GM19395 (cell line): ENCODE results near the gene RPL19.

Source experiments
- ATAC-seq: cut with Tn5 transposase; IDR thresholded peaks from one replicate; pipeline ENCODE4 v1.9.1; 2021; ENCODE audit warnings: mild to moderate bottlenecking, moderate library complexity; ENCODE audit not compliant: unreplicated experiment

Gene RPL19

DNA sequence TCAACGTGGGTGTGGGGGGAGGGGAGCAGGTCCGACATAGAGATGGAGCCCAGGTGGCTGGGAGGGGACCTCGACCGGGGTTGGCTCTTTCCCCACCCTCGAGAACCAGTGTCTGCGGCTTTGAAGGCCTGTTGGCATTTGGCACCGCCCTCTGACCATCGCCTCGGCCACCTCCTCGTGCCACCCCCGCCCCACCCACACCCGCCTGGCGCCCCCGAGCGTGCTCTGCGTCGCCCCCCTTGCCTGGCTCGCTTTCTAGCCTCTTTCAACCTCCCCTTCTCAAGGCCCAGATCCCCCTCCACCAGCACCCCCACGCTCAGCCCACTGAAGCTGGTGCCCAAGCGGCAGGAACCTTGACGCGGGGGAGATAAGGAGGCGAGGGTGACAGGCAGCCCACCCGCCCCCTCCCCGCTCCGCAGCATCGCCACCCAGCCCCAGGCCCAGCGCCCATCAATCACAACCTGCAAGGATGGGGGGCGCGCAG lies 3.2 kb upstream of the RPL19 start:
- ATAC-seq, result no peak

DNA sequence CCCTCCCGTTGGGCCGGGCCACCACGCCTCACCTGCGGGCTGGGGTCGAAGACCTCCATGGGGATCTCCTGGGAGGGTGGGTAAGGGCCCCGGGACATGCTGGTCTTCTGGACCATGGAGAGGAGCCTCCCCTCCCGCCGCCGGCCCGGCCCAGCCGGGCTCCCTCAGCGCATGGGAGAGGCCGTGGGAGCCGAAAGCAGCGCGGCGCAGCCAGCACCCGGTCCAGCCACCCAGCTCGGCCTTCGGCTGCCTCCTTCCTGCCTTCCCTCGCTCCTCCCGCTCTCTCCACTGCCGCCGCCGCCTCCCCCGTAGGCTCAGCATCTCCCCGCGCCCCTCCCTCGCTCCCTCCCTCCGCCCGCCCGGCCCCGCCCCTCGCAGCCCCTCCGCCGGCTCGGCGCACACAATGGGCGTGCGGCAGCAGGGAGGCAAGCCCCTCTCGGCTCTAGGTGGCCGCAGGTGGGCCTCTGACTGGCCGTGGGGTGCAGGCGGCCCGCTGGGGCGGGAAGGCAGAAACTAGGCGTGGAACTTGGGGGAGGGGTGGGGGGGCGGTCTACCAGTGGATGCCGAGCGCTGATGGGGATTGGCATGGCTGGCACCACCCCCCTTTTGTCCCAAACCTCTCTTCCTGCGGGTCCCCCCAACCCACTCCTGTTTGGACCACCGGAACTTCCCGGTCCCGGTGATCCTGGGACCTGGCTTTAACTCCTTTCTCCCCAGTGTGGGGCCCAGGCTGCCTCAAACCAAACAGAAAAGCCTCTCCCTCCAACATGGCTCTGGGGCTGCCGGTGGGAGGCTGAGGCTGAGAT lies 2.5 kb upstream of the RPL19 start, which contains the start of gene CACNB1:
CACNB1 (minus strand) TSS at position 290 of the 806 bp plus-strand sequence; CDS start at position 116, 174 bp downstream.
- ATAC-seq, result no peak

DNA sequence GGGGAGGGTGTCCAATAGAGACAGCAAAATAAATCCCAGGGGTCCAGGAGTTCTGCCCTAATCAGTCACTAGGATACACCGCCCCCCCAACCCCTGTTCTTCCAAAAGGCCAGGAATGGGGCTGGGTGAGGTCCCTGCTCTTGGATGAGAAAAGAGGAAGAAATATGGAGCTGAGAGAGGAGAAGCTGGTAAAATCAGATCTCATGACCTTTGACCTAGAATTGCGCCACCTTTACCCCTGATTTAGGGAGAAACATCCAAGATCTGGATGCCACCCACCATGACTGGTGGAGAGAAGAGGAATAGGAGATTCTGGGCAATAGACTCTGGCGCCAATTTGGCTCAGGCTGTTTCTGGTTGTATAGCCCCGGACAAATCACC lies 1.9 kb upstream of the RPL19 start:
- ATAC-seq, result no peak

GRCh38 chr17:39199820-39200069 lies 338 bp upstream of the RPL19 start:
- ATAC-seq, result peak; percentile 66

DNA sequence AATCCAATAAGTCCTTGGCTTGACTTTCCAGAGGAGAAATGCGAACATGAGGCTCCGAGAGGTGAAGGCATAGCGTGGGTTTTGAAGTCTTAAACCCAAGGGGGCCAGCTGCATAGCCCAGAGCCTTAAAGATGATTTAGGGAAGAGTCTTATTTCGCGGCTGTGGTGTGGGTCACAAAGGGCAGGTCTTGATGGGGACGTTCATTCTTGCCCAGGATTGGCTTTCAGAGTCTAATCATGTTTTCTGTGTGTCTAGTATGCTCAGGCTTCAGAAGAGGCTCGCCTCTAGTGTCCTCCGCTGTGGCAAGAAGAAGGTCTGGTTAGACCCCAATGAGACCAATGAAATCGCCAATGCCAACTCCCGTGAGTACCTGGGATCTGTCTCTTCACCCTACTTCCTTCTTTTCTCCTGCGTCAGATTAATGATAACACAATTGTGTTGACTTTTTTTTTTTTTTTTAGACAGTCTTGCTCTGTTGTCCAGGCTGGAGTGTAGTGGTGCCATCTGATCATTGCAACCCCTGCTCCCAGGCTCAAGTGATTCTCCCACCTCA lies 951 bp downstream of the RPL19 start:
- ATAC-seq, result no peak

GRCh38 chr17:39204245-39204644 lies 4.2 kb downstream of the RPL19 start:
- no peak for ATAC-seq

GRCh38 chr17:39205112-39205526 lies 5.0 kb downstream of the RPL19 start:
- ATAC-seq, result no peak

GRCh38 chr17:39208136-39208535 lies 8.1 kb downstream of the RPL19 start:
- no peak for ATAC-seq

DNA sequence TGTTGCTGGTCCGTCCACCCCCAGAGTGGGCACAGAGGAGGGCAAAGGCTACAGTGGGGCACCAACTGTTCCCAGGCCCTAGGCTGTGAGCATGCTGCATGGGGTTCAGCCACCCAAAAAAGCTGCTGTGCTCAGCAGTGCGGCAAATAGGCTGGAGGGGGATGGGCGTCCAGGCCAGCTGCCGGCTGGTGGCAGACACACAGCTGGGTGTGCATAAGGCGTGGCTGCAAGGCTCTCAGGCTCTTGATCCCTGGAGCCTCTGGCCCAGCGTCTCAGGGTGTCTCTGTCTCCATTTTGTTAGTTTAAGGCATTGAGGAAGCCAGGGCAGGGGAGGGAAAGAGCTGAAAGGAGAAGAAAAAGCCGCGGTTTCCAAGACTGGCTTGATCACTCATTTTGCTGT lies 8.8 kb downstream of the RPL19 start:
- ATAC-seq, result peak; percentile 53

DNA sequence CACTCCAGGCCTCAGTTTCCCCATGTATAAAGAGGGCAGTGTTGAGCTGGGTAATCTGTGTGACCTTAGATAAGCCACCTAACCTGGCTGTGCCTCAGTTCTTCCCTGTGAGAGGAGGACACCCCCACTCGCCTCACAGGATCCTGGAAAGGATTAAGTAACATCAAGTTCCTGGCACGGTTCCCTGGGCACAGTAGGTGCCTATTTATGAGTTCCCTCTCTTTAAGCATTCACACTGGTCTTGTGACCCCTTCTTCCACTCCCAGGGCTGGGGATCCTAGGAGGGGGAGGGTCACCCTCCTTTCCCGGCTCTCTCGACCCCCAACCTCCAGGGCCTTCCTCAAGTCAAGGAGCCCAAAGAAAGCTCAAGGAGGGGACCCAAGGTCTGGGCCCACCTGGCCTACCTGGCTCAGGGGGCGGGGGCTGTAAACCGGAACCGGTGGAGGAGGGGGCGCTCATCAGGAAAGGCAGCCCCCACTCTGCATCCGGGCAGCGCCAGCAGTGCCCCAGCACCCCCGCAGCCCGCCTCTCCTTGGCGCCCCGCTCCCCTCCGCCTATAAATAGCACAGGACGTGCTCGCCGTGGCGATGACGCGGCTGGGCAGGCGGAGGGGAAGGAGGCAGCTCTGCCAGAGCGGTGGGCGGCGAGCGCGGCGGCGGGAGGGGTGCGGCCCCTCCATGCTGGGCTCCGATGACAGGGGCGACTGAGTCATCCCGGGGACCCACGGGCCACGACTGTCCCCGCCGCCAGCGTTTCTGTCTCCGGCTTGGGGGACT lies 9.4 kb downstream of the RPL19 start:
- no peak for ATAC-seq

DNA sequence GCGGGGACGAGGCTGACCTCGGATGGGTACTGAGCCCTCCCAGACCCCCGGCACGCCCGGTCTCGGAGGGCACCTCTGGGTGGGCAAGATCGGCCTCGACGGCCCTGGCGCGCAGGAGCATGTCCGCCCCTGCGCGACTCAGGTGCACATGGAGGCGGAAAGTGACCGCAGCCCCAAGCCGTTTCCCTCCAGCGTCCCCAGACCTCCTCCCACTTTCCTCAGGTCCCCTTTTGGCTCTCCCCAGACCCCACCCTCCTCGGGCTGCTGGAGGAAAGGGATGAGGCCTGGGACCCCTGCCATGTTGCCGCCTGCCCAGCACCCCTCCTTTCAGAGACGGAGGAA lies 10.0 kb downstream of the RPL19 start:
- ATAC-seq, result no peak

GRCh38 chr17:39212195-39212810 lies 12.2 kb downstream of the RPL19 start:
- ATAC-seq, result no peak

- no peak for ATAC-seq
These were observed 12.9 kb downstream of the RPL19 start for GRCh38 chr17:39212841-39213480.

DNA sequence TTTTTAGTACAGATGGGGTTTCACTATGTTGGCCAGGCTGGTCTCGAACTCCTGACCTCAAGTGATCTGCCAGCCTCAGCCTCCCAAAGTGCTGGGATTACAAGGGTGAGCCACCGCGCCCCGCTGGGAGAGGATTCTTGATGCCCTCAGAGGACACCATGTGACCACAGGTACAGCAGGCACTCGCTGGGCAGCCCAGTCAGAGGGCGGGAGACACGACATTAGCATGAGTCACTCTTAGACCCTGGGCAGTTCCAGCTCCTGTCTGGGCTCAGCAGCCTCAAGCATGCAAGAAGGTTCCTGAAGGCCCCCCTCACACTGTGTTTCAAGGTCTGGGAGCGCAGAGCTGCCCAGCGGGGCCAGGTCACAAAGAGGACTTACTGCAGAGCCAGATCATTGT lies 13.8 kb downstream of the RPL19 start:
- no peak for ATAC-seq

DNA sequence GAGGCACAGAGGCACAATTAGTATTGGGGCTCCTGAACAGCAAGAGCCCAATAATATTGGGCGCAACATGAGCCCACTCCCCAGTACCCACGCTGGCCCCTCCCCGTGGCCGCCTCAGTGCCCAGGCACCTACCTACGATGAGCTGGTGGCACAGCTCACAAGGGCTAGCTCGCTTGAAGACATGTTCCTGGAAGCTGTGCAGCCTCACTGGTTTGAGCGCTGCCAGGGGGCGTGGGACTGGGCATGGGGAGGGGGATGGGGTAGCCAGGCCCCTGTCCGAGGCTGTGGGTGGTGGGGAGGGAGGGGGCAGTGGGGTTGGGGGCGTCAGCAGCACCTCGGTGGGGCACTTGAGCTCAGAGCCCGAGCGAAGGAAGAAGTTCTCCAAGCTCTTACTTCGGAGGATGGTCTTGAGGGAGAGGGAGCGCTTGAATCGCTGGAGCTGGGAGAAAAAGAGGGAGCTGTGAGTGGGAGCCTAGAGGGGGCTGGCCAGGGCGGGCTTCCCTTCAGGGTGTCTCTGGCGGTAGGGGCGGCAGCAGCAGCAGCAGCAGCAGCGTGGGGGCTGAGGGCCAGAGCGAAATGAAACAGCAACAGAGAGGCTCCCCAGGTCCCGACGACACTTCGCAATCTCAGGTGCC lies 17.8 kb downstream of the RPL19 start:
- ATAC-seq, result no peak

GRCh38 chr17:39218906-39219305 lies 18.8 kb downstream of the RPL19 start:
- no peak for ATAC-seq

DNA sequence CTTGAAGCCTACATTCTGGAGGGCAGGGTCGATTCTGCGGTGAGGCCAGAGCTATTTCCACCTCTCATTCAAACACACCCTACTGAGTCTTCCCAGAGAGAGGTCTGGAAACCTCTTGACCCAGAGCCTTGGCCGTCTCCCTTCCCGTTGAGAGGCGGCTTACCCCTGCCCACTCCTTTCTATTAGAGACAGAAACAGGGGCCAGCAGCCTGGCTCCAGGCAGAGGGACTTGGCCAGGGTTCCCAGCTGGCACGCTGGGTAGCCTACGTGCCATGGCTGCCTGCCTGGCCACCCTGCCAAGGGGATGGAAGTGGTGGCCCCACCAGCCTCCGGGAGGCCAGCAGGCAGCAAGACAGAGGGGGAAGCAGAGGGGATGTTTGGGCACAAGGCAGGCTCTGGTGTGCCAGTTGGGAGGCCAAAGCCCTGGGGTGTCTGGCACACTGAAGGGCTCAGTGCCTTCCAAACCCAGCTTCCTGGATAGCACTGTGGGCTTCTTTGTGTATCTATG lies 19.6 kb downstream of the RPL19 start:
- ATAC-seq, result no peak

GRCh38 chr17:39221572-39221971 lies 21.5 kb downstream of the RPL19 start:
- ATAC-seq, result no peak

GRCh38 chr17:39222151-39222550 lies 22.1 kb downstream of the RPL19 start:
- ATAC-seq, result no peak
